ENCODE measurements around the gene TCF4.

Gene TCF4

DNA sequence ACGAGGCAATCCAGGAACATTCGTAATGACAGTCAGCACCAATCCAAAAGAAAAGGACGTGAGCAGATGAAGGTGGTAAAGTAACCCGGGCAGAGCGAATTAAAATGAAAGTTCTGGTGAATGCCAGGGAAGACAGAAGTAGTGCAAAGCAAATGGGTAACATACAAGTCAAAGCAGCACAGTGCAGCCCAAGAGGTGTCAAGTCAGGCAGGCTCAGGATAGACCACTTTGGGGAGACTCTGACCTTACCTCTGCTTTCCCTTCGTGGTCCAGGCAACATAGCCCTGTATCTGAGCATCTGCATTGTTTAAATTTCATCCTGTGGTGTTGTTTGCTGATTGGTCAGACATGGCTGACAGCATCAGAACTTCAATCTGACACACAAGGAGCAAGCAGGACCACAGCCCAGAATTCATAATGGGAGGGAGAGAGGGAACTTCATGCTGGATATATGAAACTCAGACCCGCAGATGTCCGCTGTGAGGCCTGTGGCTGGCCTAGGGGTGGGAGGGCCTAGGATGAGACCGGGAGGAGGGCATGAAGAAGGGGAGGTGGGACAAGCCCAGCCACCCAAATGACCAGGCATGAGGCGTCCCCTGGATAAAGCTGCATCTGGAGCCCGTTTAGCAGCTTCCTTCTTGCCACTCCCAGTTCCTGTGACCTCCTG is 285.7 kb downstream of the TCF4 start:
- DNase-seq (ENCODE audit: low spot score) = peak; percentile 29

- DNase-seq (ENCODE audit: low spot score) = no peak
Observed at GRCh38 chr18:55301824-55302166, 286.2 kb downstream of the TCF4 start.

DNA sequence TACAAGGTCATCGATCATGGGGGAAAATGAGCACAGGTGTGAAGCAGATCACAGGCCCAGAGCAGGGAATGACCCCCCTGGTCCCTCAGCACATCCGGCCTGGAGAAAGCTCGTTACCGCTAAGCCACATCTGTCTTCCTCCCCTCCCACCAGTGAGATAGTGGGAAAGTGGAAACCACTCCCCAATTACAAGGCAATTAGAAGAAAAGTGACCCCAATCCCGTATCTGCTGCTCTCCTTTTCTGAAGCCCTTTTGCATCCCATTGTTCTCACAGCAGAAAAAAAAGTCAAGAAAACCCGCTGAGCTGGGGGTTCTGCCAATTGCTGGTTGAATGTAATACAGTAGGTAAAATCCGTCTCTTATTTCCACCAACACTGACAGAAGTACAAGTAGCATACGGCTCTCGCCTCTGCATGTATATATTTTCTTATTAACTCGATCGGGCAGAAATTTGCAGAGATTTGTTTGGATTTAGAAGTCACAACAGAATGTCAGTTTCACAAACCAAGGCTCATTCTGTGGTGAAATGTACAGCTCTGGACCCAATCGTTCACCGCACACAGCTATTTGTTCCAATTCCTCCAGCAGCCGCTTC is 287.0 kb downstream of the TCF4 start:
- DNase-seq (ENCODE audit: low spot score) = no peak

DNA sequence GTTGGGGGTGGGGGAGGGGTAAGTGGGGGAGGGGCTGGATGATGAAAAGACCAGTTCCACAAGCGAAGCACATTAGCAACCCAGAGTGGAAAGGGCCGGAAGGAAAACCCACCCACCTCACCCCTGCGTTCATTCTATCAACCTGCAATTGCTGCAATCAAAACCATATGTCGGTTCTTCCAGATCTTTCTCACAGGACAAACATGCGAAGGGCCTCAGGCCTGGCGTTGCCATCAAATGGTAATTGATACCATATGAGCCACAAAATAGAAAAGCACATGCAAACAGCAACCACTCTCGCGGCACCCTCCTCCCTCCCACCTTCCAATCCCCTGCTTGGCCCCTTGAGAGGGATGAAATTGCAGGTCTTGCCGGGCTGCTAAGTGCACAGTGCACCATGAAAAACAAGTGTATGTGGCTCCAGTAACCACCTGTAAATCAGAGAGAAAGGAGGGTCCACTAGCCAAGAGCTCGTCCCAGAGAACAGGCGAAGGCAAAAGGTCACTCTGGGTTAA is 287.5 kb downstream of the TCF4 start:
- peak; percentile 91 for DNase-seq (ENCODE audit: low spot score)

- DNase-seq (ENCODE audit: low spot score) = no peak
Observed at GRCh38 chr18:55296778-55297177, 291.2 kb downstream of the TCF4 start.

DNA sequence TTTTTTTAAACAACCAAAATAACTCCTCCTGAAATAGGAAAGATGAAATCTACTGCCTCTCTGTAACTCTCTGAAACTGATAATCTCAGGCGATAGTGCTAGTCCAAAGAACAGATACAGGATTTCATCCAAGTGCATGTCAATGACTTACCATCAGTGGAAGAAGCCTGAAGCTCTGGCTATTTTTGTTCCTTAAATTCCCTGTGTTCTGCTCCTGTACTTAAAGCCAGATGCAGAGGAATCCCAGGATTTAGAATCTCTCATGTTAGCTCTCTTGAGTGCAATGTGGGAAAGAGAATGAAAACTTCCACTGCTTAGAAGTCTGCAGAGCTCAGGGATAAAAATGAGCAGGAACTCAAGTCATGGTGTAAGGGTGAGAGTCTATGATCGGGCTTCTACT is 291.9 kb downstream of the TCF4 start:
- DNase-seq (ENCODE audit: low spot score) = no peak

- no peak for DNase-seq (ENCODE audit: low spot score)
Observed at GRCh38 chr18:55290898-55291297, 297.1 kb downstream of the TCF4 start.

DNA sequence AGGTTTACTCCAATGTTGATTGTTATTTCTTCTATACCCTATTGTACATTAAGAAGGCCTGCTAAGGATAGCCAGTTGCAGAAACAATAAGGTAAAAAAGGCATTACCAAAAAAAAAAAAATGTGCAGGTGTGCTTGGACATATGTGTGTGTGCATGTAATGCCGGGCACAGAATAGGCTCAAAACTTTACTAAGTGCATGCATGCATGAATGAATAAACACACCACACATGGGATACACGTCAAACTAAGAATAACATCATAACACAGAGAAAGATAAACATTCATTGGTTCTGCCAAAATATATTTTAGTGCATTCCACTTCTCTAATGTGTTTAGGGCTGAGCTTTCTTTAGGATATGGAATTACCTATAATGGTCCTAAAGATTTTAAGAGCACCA is 298.2 kb downstream of the TCF4 start:
- DNase-seq (ENCODE audit: low spot score) = no peak

- DNase-seq (ENCODE audit: low spot score) = no peak
Observed at GRCh38 chr18:55289048-55289447, 298.9 kb downstream of the TCF4 start.

GRCh38 chr18:55287935-55288868 is 299.8 kb downstream of the TCF4 start:
- no peak for DNase-seq (ENCODE audit: low spot score)

- no peak for DNase-seq (ENCODE audit: low spot score)
Observed at GRCh38 chr18:55287149-55287806, 300.7 kb downstream of the TCF4 start.

GRCh38 chr18:55286257-55286825 is 301.7 kb downstream of the TCF4 start:
- no peak for DNase-seq (ENCODE audit: low spot score)

DNA sequence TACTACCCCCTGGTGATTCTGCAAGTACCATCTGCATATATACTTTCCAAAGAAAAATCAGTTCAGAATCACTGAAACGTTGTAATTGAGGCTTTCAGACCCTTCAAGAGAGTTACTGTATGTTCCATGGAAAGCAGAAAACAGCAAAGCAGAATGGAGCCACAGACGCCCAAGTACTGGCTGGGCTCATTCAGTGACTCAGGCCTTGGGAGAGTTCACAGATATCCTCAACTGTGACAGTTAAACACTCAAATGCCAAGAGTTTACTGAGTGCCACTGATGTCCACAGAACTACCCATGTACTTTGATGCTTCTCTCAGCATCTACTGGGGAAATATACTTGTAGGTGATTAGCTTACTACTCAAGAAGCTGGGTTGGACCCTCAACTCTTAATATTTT is 303.4 kb downstream of the TCF4 start:
- no peak for DNase-seq (ENCODE audit: low spot score)

GRCh38 chr18:55283309-55283708 is 304.7 kb downstream of the TCF4 start:
- DNase-seq (ENCODE audit: low spot score) = no peak

DNA sequence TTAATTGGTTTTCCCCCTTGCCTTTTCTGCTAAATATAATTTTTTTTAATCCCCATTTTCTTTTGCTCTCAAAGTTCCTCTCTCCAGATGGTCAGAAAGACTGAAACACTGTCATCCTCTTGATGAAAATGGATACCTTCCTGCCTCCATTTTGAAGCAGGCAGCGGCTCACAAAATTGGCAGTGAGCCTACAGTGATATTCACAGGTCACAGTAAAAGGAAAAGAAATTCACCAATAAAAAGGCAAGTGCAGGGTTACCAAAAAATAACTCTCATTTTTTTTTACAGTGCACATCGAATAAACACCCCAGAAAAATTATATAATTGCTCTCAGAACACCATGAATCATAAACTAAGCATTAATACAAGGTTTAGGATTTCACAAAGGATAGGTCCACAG is 307.5 kb downstream of the TCF4 start:
- DNase-seq (ENCODE audit: low spot score) = no peak

DNA sequence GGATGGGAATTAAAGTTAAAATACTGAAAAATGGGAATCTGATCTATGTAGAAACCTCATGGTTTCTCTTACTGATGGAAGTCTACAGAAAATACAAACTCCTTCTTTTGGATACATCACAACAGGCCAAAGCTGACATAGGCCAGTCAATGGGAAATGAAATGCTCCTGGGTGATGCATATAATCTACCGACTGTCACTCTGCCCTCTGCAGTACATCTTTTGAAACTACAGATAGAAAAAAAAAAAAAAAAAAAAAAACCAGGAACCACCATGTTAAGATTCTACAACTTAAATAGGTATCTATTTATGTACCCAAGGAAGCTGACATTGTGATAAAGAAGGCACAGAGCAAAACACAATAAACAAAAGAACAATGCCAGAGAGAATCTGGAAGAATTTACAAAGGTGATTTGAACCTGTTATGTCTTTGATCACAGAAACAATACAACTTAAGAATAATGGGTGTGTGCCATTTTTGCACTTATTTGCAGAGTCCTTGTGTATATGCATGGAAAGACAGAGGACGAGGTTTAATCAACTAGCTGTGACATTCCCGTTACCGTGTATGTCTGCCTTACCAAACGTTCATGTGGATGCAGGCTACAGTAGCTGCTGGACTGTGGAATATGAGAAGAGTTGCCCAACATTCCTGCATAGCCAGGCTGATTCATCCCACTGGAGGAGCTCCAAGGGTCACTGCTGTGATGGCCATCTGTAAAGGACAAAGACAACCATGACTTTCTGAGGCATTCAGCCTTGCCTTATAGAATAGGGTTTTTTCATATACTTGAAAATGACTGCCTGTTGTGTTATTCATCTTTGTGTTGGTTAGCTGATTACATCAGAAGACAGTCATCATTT is 312.7 kb downstream of the TCF4 start:
- no peak for DNase-seq (ENCODE audit: low spot score)

DNA sequence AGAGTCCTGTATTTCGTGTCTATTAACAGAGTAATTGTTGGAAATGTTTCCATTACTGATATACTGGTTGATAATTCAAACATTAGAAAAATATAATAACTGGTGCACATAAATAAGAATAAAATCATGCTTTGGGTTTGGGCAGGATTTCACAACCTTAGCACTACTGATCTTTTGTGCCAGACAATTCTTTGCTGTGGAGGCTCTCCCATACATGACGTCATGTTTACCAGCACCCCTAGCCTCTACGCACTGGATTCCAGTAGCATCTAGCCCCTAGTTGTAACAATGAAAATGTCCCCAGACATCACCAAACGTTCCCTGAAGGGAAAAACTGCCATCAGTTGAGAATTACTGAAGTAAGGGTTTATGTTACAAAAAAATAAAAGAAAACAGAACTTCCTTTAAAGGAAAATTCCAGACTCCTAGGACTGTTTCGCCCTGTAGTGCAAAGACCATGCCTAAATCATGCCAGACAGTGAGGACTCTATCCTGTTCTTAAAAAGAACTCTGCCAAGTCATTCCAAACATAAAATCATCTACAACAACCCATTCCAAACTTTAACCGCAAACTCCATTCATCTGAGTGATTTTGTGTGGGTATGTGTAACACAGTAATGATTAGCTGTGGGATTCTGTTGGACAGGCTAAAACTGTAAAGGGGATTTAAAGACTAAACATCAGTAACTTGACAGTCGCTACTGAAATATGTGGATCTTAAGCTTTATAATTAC is 315.3 kb downstream of the TCF4 start:
- no peak for DNase-seq (ENCODE audit: low spot score)

GRCh38 chr18:55269622-55270021 is 318.4 kb downstream of the TCF4 start:
- DNase-seq (ENCODE audit: low spot score) = no peak

DNA sequence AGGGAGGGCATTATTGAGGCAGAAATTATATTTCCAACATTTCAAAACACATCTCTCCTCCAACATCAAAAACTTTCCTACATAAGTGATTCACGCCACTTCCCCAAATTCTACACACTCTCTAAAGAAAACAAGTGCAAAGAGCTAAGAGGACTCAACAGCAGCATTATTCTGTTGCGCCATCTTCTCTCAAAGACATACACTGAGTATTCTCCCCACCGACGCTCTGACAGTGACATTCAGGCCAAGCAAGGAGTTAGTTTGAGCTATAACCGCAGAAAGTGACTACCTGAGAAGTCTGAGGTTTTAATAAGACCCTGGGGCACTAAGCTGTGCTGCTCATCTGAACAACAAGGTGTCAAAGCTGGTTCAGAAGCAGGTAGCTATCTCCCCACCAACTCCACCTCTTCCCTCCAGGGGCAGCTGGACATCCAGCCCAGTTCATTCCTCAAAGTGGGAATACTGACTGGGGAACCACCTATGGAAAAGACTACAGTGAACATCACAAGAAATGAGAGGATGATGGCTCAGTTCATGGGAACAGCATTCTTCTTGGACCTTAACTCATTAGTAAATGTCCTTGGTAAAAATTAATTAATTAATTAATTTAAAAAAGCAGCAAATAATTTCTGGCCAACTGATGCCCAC is 319.2 kb downstream of the TCF4 start:
- no peak for DNase-seq (ENCODE audit: low spot score)

Data from SK-N-DZ (cell line).